PC-3 (cell line): Measurements from ENCODE around the gene KCTD16. TPM values are rescaled to one million over a fixed set of nuclear protein-coding genes. Genes with fewer than 3 reads are reported as not detected.
A peak's percentile ranks its signal among the peaks of the same experiment; 100 is the strongest.

Source experiments
- ATAC-seq: fragments of 200-7000 bp; cut with Tn5 transposase; 2 replicates; pipeline ENCODE4 v1.9.1; 2020; ENCODE audit warnings: mild to moderate bottlenecking, moderate library complexity
- BruUV-seq: library from RNA; stranded (reverse); fragments of 400-500 nt; replicated peaks from 2 replicates; lab custom pipeline; 2021; lab: Mats Ljungman, UMichigan
- CTCF ChIA-PET: fragments of 300-600 bp; sonication (Branson Sonifier 250); formaldehyde crosslinking; loops from one replicate; lab custom pipeline; 2022; ENCODE audit warnings: antibody characterized with exemption; lab: Charles Lee
- POLR2A ChIA-PET: fragments of 300-600 bp; sonication (Branson Sonifier 250); formaldehyde crosslinking; loops from one replicate; lab custom pipeline; 2022; ENCODE audit warnings: antibody characterized with exemption; ENCODE audit not compliant: unreplicated experiment; lab: Charles Lee
- DNase-seq: peaks from one replicate; pipeline ENCODE4 v3.0.0-alpha.2; 2015
- H2AFZ ChIP-seq: fragments of 300-600 bp; sonication (generic); 2 replicates; pipeline ENCODE4 v1.6.0; 2016; ENCODE audit warnings: antibody characterized with exemption, low read length
- H3F3A ChIP-seq: fragments of 300-600 bp; sonication (generic); one replicate; pipeline ENCODE4 v1.6.0; 2017; ENCODE audit warnings: antibody characterized with exemption, low read length, control low read depth, mild to moderate bottlenecking; ENCODE audit not compliant: unreplicated experiment
- H3K27ac ChIP-seq: fragments of 300-600 bp; sonication (generic); 2 replicates; pipeline ENCODE4 v1.5.1; 2016; ENCODE audit warnings: mild to moderate bottlenecking, low read length
- H3K27me3 ChIP-seq: fragments of 300-600 bp; sonication (generic); 2 replicates; pipeline ENCODE4 v1.6.1; 2016; ENCODE audit warnings: low read length, mixed read lengths
- H3K36me3 ChIP-seq: fragments of 300-600 bp; sonication (generic); 2 replicates; pipeline ENCODE4 v1.6.1; 2016; ENCODE audit warnings: low read depth, mixed run types, low read length, mixed read lengths
- H3K4me1 ChIP-seq: fragments of 300-600 bp; sonication (generic); 2 replicates; pipeline ENCODE4 v1.5.1; 2016; ENCODE audit warnings: low read length; ENCODE audit not compliant: insufficient read depth
- H3K4me2 ChIP-seq: fragments of 300-600 bp; sonication (generic); 2 replicates; pipeline ENCODE4 v1.6.0; 2016; ENCODE audit warnings: low read length
- H3K4me3 ChIP-seq: fragments of 300-600 bp; sonication (generic); 2 replicates; pipeline ENCODE4 v1.5.1; 2016; ENCODE audit warnings: mild to moderate bottlenecking, low read length, mixed read lengths
- H3K79me2 ChIP-seq: fragments of 300-600 bp; sonication (generic); 2 replicates; pipeline ENCODE4 v1.6.1; 2017; ENCODE audit warnings: low read length, mixed read lengths
- H3K9ac ChIP-seq: fragments of 300-600 bp; sonication (generic); 2 replicates; pipeline ENCODE4 v1.6.0; 2016; ENCODE audit warnings: mild to moderate bottlenecking, low read length
- H3K9me2 ChIP-seq: fragments of 300-600 bp; sonication (generic); replicated peaks from 2 replicates; pipeline ENCODE4 v1.6.1; 2016; ENCODE audit warnings: mixed run types, low read length, mixed read lengths
- H3K9me3 ChIP-seq: fragments of 300-600 bp; sonication (generic); 2 replicates; pipeline ENCODE4 v1.6.1; 2016; ENCODE audit warnings: low read length, mixed read lengths
- H4K20me1 ChIP-seq: fragments of 300-600 bp; sonication (generic); 2 replicates; pipeline ENCODE4 v1.6.1; 2016; ENCODE audit warnings: low read length, mixed read lengths
- CTCF ChIP-seq: fragments of 300-600 bp; sonication (generic); conservative IDR thresholded peaks from 2 replicates; pipeline ENCODE4 v1.5.1; 2017; ENCODE audit warnings: antibody characterized with exemption, low read depth, mild to moderate bottlenecking, low read length
- EZH2 ChIP-seq: fragments of 300-600 bp; sonication (generic); IDR thresholded peaks from one replicate; pipeline ENCODE4 v1.6.1; 2017; ENCODE audit warnings: antibody characterized with exemption, mild to moderate bottlenecking, low read length; ENCODE audit not compliant: unreplicated experiment
- EZH2phosphoT487 ChIP-seq: fragments of 300-600 bp; sonication (generic); IDR thresholded peaks from 2 replicates; pipeline ENCODE4 v1.6.1; 2018; ENCODE audit warnings: mild to moderate bottlenecking, antibody characterized with exemption, low read length, borderline replicate concordance
- intact Hi-C: fragments of 100-400 bp; cut with micrococcal nuclease; formaldehyde crosslinking; loops from 2 replicates; pipeline ENCODE4 v1.9.0; 2023
- total RNA-seq: library from RNA; depleted of rRNA; stranded (reverse); fragments of >200 nt; gene quantifications from 2 replicates; pipeline ENCODE4 v1.2.3, GENCODE V29; 2014

Gene KCTD16
- total RNA-seq, 1 experiment from 2014 or later, result not detected

GRCh38 chr5:144183254-144183889, 12.7 kb downstream of the KCTD16 start:
- H3K36me3 ChIP-seq, result no peaks in the 10 kb centered on the region
- peak; percentile 73 for ATAC-seq
- peak; percentile 68 for DNase-seq
- no peaks in the 10 kb centered on the region for H3K9me2 ChIP-seq
- no peaks in the 10 kb centered on the region for H3K79me2 ChIP-seq
- H3K4me1 ChIP-seq, result peaks cover 10% of the 10 kb centered on the region
- H4K20me1 ChIP-seq, result no peaks in the 10 kb centered on the region
- H3F3A ChIP-seq, result no peaks in the 10 kb centered on the region
- no peaks in the 10 kb centered on the region for H3K9me3 ChIP-seq
- intact Hi-C loops, result loop anchor here (5.0 to 10.0 kb wide), 3 partner anchors 781 to 1466 kb away; partner anchors contain the start of gene NR3C1
- H3K9ac ChIP-seq, result no peak overlapping the region
- CTCF ChIA-PET, result no interaction called here
- no peak overlapping the region for H2AFZ ChIP-seq
- H3K27me3 ChIP-seq, result no peaks in the 10 kb centered on the region
- POLR2A ChIA-PET, result no interaction called here
- H3K4me2 ChIP-seq, result 0 out of 2 replicates have a peak overlapping the region, but pooled peaks have one; percentile 19
- no TSS peak for BruUV-seq
- TF ChIP-seq CTCF (peak; percentile 72), EZH2phosphoT487 (no peak)
- H3K27ac ChIP-seq, result no peak overlapping the region
- no peak overlapping the region for H3K4me3 ChIP-seq

- Histone ChIP-seq H3K4me2 (peak overlapping the region; percentile 44), H3K27me3 (no peaks in the 10 kb centered on the region), H3K79me2 (no peaks in the 10 kb centered on the region), H4K20me1 (no peaks in the 10 kb centered on the region), H3K4me1 (peaks cover 17% of the 10 kb centered on the region), H3K9me3 (no peaks in the 10 kb centered on the region), H2AFZ (no peak overlapping the region), H3K27ac (no peak overlapping the region), H3K9me2 (no peaks in the 10 kb centered on the region), H3K4me3 (no peak overlapping the region), H3K36me3 (no peaks in the 10 kb centered on the region), H3F3A (no peaks in the 10 kb centered on the region), H3K9ac (no peak overlapping the region)
- DNase-seq, result peak; percentile 79
- intact Hi-C loops, result loop anchor here (10.0 kb wide), 1 partner anchor 1263 kb away; no protein-coding TSS in a partner anchor
- no TSS peak for BruUV-seq
- ATAC-seq, result peak; percentile 61
- ChIA-PET POLR2A (no interaction called here), CTCF (no interaction called here)
- TF ChIP-seq CTCF (no peak), EZH2 (no peak), EZH2phosphoT487 (no peak)
These were observed 17.1 kb downstream of the KCTD16 start for GRCh38 chr5:144187699-144188294.
